Muscle of back (tissue), 11 donors: ENCODE data around the gene CPSF7. TPM values are rescaled to one million over a fixed set of nuclear protein-coding genes. Genes with fewer than 3 reads are reported as not detected.
"Not testable (repeated sequence)": the region's sequence is repeated elsewhere in the genome, so short reads cannot be mapped to it uniquely, and the experiment has no call there.

Experiments
- DNase-seq, 3 donors: peaks; one replicate each; pipeline versions ENCODE4 v3.0.0 to v3.0.0-alpha.2; 2013
- polyA plus RNA-seq, 10 donors: library from polyadenylated mRNA; unstranded; fragments of 120-200 nt; gene quantifications; one replicate each; pipeline ENCODE4 v1.2.1, GENCODE V29; 2013; ENCODE audit not compliant: insufficient read length in 10 of 10

Gene CPSF7
- polyA plus RNA-seq, 10 donors = 55.2 to 79.3 (median 69.8) TPM

DNA sequence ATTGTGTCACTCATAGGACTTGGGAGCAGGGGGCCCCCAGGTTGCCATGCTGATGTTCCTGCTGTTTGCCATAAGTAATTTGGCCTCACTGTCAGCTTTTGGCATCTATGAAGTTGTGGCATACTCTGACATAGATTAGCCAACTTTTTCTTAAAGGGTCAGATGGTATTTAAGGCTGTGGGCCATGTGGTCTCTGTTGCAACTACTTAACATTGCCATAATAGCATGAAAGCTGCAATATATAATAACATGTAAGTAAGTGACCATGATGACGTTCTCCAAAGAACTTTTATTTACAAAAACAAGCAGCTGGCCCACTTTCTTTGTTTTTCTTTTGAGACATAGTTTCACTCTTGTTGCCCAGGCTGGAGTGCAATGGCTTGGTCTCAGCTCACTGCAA is 39.6 kb downstream of the CPSF7 start:
- DNase-seq = no peak

DNA sequence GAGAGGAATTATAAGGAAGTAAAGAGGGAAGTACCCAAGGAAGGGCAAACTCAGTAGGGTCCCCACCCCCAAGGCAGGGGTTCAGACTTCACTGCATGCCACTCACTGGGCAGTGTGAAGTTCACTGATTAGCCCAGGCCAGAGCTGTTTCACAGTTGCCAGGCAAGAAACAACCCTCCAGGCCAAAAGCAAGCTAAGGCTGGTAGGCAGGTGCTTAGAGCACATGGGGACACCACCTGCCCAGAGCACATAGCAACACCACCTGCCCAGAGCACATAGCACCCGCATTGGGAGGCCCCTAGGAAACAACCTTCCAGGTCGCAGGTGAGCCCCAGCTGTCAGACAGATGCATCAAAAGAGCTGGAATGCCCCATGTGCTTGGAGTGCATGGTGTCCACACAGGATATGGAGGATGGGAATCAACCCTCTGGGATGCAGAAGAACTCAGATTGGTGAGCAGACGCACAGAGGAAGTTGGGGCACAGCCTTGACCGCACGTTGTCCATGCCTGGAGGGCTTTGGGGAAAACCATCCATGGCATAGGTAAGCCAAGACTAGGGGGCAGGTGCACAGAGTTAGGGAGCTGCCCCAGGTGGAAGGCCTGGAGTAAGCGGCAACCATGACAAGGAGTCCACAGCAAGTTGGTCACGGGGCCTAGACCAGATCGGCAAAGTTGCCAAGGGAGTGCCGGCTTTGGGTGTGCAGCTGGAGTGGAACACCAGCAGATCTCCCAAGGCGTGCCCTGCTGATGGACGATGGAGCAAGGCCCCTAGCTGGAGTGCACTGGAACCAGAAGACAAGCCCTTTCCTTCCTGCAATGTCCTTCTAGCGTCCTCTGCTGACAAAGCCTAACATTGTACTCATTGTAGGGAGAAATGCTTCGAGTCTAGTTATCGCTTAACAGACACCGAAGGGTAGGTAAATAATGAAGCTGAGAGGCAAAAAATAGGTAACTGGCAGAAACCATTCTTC is 45.2 kb downstream of the CPSF7 start:
- no peak for DNase-seq

GRCh38 chr11:61383859-61384258 is 45.9 kb downstream of the CPSF7 start:
- not testable (repeated sequence) for DNase-seq

- DNase-seq = no peak
These were observed 48.9 kb downstream of the CPSF7 start for GRCh38 chr11:61380884-61381283.

DNA sequence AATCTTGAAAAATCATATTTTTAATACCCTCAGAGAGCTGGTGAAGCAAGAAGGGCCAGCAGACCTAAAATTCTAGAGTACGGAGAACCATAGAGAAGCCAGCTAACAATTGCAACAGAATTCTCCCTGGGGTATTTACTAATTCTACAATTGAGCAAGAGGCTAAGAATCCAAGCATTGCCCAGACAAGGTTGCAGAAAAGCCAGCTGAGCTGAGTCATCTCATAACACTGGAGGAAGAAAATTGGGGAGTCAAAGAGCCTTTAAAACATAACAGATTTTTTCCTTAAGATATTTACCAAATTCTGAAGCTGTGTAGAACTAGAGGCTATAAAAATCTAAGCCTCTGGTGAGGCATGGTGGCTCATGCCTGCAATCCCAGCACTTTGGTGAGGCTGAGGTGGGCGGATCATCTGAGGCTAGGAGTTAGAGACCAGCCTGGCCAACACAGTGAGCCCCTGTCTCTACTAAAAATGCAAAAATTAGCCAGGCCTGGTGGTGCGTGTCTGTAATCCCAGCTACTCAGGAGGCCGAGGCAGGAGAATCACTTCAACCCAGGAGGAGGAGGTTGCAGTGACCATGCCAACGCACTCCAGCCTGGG is 51.0 kb downstream of the CPSF7 start:
- DNase-seq = peak; percentile 20 to 91 (median 68)

GRCh38 chr11:61377461-61378160 is 52.2 kb downstream of the CPSF7 start:
- no peak for DNase-seq

DNA sequence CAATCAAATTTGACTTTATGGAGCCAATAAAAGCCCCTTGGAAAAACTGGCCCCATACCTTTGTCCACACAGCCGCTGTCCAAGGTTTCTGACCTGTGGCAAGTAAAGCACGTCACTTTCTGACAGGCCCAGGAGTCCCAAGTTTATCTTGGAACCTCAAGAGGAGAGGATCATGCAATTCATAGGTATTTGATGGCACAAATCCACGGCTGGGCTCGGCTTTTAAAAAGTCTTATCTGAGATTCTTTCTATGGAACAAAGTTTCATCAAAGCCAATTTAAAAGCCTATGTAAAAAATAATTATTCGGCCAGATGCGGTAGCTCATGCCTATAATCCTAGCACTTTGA is 54.0 kb downstream of the CPSF7 start:
- DNase-seq = no peak

GRCh38 chr11:61372659-61373420 is 56.9 kb downstream of the CPSF7 start:
- no peak for DNase-seq

GRCh38 chr11:61370349-61371005 is 59.3 kb downstream of the CPSF7 start:
- no peak for DNase-seq

DNA sequence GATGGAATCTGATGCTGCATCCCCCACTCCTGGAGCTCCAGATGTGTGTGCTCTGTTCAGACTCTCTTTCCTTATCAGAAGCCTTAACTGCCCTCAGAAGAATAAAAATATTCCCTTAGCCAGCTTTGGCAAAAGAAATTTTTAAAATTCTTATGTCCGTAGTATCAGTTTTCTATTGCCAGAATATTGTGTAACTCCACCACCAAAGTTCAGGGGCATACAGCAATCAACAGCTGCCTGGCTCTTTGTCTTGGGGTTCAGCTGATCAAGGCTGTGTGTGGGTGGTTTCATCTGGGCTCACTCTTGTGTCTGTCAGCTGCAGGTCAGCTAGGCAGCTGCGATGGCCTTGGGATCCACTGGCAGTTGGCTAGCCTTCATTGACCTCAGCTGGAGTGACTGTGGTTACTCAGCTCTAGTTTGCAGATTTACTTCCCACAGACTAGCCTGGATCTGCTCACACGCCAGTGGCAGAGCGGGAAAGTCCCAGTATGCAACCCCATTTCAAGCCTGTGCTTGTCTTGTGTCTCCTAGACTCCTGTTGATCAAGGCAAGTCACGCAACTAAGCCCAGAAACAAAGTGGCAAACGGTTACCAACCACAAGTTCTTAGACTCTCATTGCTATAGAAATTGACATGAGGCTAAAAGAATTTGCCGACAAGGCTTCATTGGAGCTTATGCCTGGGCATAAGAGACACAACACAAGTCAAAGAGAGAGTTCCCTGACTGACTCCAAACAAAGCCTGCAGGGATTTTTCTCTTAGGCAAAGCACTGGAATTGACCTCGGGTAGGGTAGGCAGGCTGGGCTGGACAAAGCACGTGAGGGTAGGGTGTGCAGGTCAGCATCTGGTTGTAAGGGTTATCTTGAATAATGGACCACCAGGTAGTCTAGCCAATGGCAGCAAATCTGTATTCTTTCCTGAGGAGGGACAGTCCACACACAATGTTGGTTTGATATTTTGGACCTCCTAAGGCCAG is 60.1 kb downstream of the CPSF7 start:
- DNase-seq = no peak

GRCh38 chr11:61368646-61369045 is 61.1 kb downstream of the CPSF7 start:
- DNase-seq = no peak

DNA sequence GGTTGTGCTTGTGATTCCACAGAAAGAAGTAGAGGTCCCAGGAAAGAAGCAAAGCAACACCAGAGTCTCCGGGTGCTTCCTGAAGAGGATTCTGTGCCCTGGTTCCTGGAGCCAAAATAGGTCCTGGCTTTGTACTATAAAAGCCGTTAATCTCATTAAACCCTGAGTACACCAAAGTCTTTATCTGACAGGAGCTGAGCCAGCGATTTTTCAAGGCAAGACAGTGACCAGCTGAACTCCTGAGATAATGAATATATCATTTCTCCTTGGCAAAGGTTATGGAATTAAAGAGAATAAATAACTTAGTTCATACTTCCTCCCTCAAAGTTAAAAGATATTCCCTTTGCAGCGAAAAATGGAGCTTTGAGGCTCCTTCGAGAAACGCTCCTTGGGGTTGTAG is 62.4 kb downstream of the CPSF7 start:
- no peak for DNase-seq

- DNase-seq = no peak
These were observed 65.6 kb downstream of the CPSF7 start for GRCh38 chr11:61364012-61364675.

GRCh38 chr11:61362542-61362875 is 67.3 kb downstream of the CPSF7 start:
- DNase-seq = peak in 1 of 3 donors; percentile 14

DNA sequence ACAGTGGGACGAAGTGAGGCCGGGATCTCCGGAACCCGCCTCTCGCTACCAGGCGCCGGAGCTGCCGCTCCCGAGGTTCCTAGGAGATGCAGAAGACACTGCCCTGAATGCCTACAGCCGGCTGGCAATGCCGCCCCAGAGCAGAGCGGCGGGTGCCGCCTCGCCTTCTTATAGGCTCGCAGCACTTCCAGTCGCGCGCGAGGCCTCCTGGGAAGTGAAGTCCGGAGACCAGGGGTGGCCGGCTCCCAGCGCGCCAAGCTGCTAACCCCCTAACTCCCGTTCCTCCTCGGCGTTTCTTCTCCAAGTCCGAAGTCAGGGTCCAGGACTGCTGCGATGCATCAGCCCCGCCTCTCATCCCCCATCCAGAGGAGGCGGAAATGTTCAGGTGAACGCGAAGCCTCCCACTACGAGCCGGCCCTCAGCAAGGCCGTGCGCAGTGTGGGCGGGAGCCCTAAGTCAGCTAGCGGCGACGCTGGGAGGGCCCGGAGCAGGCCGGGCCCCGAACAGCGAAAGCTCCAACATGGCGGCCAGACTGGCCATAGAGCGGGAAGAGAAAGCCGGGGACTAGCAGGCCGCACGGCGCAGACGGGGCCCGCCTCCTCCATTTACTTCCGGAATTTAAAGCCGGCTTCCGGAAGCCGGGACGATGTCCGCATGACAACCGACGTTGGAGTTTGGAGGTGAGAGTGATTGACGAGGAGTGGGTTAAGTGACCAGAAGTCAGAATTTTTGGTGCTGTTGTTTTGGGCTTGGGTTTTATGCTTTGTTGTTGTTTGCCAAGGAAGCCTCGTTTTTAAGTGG is 67.8 kb downstream of the CPSF7 start, which contains the start of the genes CYB561A3 and TMEM138:
CYB561A3 (minus strand) TSS at position 142 of the 801 bp plus-strand sequence. CDS start 5,169 bp downstream, outside the sequence.
TMEM138 (plus strand) TSS at position 634 of the 801 bp plus-strand sequence. CDS start 2,017 bp downstream, outside the sequence.
- peak; percentile 92 to 98 (median 93) for DNase-seq

- DNase-seq = peak in 1 of 3 donors; percentile 16
These were observed 68.5 kb downstream of the CPSF7 start for GRCh38 chr11:61361237-61361740.

DNA sequence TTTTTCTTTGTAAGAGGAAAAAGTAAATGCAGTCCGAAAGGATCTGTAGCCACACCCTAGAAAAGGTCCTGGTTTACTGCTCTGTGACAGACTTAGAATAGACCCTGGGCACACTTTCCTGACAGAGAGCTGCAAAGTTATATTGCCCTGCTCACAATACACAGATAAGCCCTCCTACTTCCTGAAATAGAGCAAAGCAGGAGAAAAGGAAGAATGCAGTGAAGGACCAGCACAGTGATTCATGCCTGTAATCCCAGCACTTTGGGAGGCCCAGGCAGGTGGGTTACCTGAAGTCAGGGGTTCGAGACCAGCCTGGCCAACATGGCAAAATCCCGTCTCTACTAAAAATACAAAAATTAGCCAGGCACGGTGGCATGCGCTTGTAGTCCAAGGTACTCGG is 70.3 kb downstream of the CPSF7 start:
- no peak for DNase-seq

DNA sequence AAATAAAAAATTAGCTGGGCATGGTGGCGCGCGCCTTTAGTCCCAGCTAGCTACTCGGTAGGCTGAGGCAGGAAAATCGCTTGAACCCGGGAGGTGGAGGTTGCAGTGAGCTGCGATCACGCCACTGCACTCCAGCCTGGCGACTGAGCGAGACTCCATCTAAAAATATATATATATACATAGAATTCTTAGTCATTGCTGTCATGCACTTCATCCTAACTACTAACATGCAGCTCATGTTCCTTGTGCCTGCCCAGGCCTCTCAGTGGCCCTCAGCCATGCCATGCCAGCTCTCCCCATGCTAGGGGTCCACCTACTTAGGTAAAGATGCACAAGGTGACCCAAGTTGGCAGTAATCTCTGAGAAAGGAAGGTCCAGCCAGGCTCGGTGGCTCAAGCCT is 71.2 kb downstream of the CPSF7 start:
- DNase-seq = no peak
